IMR-90 (cell line): ENCODE data around the gene LIPE. TPM values are rescaled to one million over a fixed set of nuclear protein-coding genes. Genes with fewer than 3 reads are reported as not detected.

Experiments
- ATAC-seq: fragments of 200-7000 bp; cut with Tn5 transposase; 2 replicates; pipeline ENCODE4 v1.9.1; 2020; ENCODE audit warnings: low read depth, mild to moderate bottlenecking, moderate library complexity
- BruUV-seq: library from RNA; stranded (reverse); fragments of 400-500 nt; replicated peaks from 2 replicates; lab custom pipeline; 2021; lab: Mats Ljungman, UMichigan
- CTCF ChIA-PET: fragments of 300-600 bp; formaldehyde crosslinking; extraction: SDS; loops from one replicate; lab custom pipeline; 2021; ENCODE audit warnings: antibody characterized with exemption; lab: Yijun Ruan, JAX
- POLR2A ChIA-PET: fragments of 300-600 bp; sonication (Branson Sonifier 250); formaldehyde crosslinking; loops from one replicate; lab custom pipeline; 2022; ENCODE audit warnings: antibody characterized with exemption; ENCODE audit not compliant: unreplicated experiment; lab: Charles Lee
- DNase-seq: peaks from one replicate; pipeline ENCODE4 v3.0.0; 2013
- H2AFZ ChIP-seq: replicated peaks from 2 replicates; pipeline ENCODE3; 2013; ENCODE audit warnings: low read length, mild to moderate bottlenecking; ENCODE audit not compliant: poor library complexity
- H2AK5ac ChIP-seq: 2 replicates; pipeline ENCODE4 v1.6.1; 2013; ENCODE audit warnings: low read depth, low read length, inconsistent platforms
- H2AK9ac ChIP-seq: replicated peaks from 2 replicates; pipeline ENCODE3; 2013; ENCODE audit warnings: mild to moderate bottlenecking, low read depth, low read length, moderate library complexity; ENCODE audit not compliant: poor library complexity
- H2BK120ac ChIP-seq: 2 replicates; pipeline ENCODE4 v1.6.1; 2013; ENCODE audit warnings: low read depth, low read length, inconsistent platforms
- H2BK15ac ChIP-seq: 3 replicates; pipeline ENCODE4 v1.6.1; 2013; ENCODE audit warnings: low read depth, low read length, inconsistent platforms
- H2BK20ac ChIP-seq: 2 replicates; pipeline ENCODE4 v1.6.1; 2013; ENCODE audit warnings: low read depth, mild to moderate bottlenecking, inconsistent platforms, low read length, moderate library complexity
- H2BK5ac ChIP-seq: 2 replicates; pipeline ENCODE4 v1.6.1; 2013; ENCODE audit warnings: mild to moderate bottlenecking, low read depth, low read length, inconsistent platforms; ENCODE audit not compliant: poor library complexity, severe bottlenecking
- H3K14ac ChIP-seq: replicated peaks from 2 replicates; pipeline ENCODE4 v1.6.1; 2013; ENCODE audit warnings: low read depth, low read length, inconsistent platforms
- H3K18ac ChIP-seq: 2 replicates; pipeline ENCODE4 v1.6.1; 2013; ENCODE audit warnings: low read depth, low read length, control low read depth
- H3K23ac ChIP-seq: 2 replicates; pipeline ENCODE4 v1.6.1; 2013; ENCODE audit warnings: low read depth, low read length, inconsistent platforms
- H3K27ac ChIP-seq: 2 replicates; pipeline ENCODE4 v1.5.1; 2013; ENCODE audit warnings: mild to moderate bottlenecking, control low read depth, low read length; ENCODE audit not compliant: insufficient read depth
- H3K27me3 ChIP-seq: 2 replicates; pipeline ENCODE4 v1.6.1; 2013; ENCODE audit warnings: low read length; ENCODE audit not compliant: control insufficient read depth, insufficient read depth
- H3K36me3 ChIP-seq: 2 replicates; pipeline ENCODE4 v1.6.1; 2013; ENCODE audit warnings: low read length, mixed read lengths; ENCODE audit not compliant: control insufficient read depth, insufficient read depth
- H3K4ac ChIP-seq: 2 replicates; pipeline ENCODE4 v1.6.1; 2013; ENCODE audit warnings: low read depth, low read length, inconsistent platforms
- H3K4me1 ChIP-seq: 2 replicates; pipeline ENCODE4 v1.6.1; 2013; ENCODE audit warnings: low read length, mixed read lengths; ENCODE audit not compliant: control insufficient read depth, insufficient read depth
- H3K4me2 ChIP-seq: 2 replicates; pipeline ENCODE4 v1.6.1; 2013; ENCODE audit warnings: low read depth, mild to moderate bottlenecking, control low read depth, low read length, moderate library complexity
- H3K4me3 ChIP-seq: 2 replicates; pipeline ENCODE4 v1.5.1; 2013; ENCODE audit warnings: low read depth, mild to moderate bottlenecking, control low read depth, low read length, moderate library complexity; ENCODE audit not compliant: insufficient read depth
- H3K56ac ChIP-seq: 2 replicates; pipeline ENCODE4 v1.6.1; 2013; ENCODE audit warnings: low read length, inconsistent platforms; ENCODE audit not compliant: insufficient read depth; ENCODE audit errors: extremely low read depth
- H3K79me1 ChIP-seq, 2 experiments: 2 replicates each; pipeline ENCODE4 v1.6.1; 2013; ENCODE audit warnings: low read length in 2 of 2, inconsistent platforms in 1 of 2, low read depth in 1 of 2
- H3K9ac ChIP-seq: 2 replicates; pipeline ENCODE4 v1.6.1; 2013; ENCODE audit warnings: low read depth, low read length, control low read depth
- H3K9me1 ChIP-seq: 2 replicates; pipeline ENCODE4 v1.6.1; 2013; ENCODE audit warnings: low read length, inconsistent platforms; ENCODE audit not compliant: insufficient read depth
- H3K9me3 ChIP-seq: 2 replicates; pipeline ENCODE4 v1.6.1; 2013; ENCODE audit warnings: low read length; ENCODE audit not compliant: control insufficient read depth, insufficient read depth
- H4K20me1 ChIP-seq: 2 replicates; pipeline ENCODE4 v1.6.1; 2013; ENCODE audit warnings: low read length, inconsistent platforms; ENCODE audit not compliant: insufficient read depth
- H4K5ac ChIP-seq: 2 replicates; pipeline ENCODE4 v1.6.1; 2013; ENCODE audit warnings: mild to moderate bottlenecking, low read depth, low read length, control low read depth
- H4K8ac ChIP-seq, 2 experiments: 2 replicates each; pipeline ENCODE4 v1.6.1; 2013; ENCODE audit warnings: low read depth in 2 of 2, low read length in 2 of 2, control low read depth in 1 of 2, inconsistent platforms in 1 of 2
- H4K91ac ChIP-seq: 2 replicates; pipeline ENCODE4 v1.6.1; 2013; ENCODE audit warnings: low read depth, low read length, inconsistent platforms; ENCODE audit not compliant: insufficient read depth
- MAFK ChIP-seq: IDR thresholded peaks from 2 replicates; pipeline ENCODE4 v1.6.1; 2012; ENCODE audit warnings: low read depth, low read length, improper control_type of control experiment
- MXI1 ChIP-seq: IDR thresholded peaks from 2 replicates; pipeline ENCODE4 v1.6.1; 2012; ENCODE audit warnings: low read depth, mild to moderate bottlenecking, low read length, moderate library complexity, borderline replicate concordance
- POLR2A ChIP-seq: IDR thresholded peaks from 2 replicates; pipeline ENCODE4 v1.6.1; 2012; ENCODE audit warnings: mild to moderate bottlenecking, low read depth, low read length
- RAD21 ChIP-seq: IDR thresholded peaks from 2 replicates; pipeline ENCODE4 v1.6.1; 2012; ENCODE audit warnings: low read length, improper control_type of control experiment
- RFX5 ChIP-seq: IDR thresholded peaks from 2 replicates; pipeline ENCODE4 v1.8.0; 2012; ENCODE audit warnings: low read depth, mild to moderate bottlenecking, low read length, moderate library complexity
- WGBS, 2 experiments: methylation state at CpG; one replicate each; pipeline versions ENCODE4 v1.1.5 to v1.1.7; 2013; ENCODE audit warnings: missing lambda C conversion rate in 2 of 2; ENCODE audit not compliant: insufficient read length in 1 of 2; ENCODE audit errors: extremely low coverage in 2 of 2; 5-methylcytosine and 5-hydroxymethylcytosine counted together
- dilution Hi-C: fragments of 300-500 bp; cut with HindIII; formaldehyde crosslinking; loops from one replicate; pipeline ENCODE4 v1.14.3; 2018; ENCODE audit warnings: low sequenced_read_pairs; ENCODE audit not compliant: unreplicated experiment
- in situ Hi-C: fragments of 300-500 bp; cut with MboI; formaldehyde crosslinking; loops from 3 replicates; pipeline ENCODE4 v1.14.3; 2019; ENCODE audit warnings: low sequenced_read_pairs, inconsistent platforms, mixed read lengths
- intact Hi-C: fragments of 100-400 bp; cut with micrococcal nuclease; formaldehyde crosslinking; loops from 2 replicates; pipeline ENCODE4 v1.10.0; 2022
- polyA plus RNA-seq, 3 experiments: library from polyadenylated mRNA; depleted of rRNA; stranded (reverse); fragments of >200 nt; gene quantifications; 2 replicates each; pipeline ENCODE4 v1.2.3, GENCODE V29; 2012; ENCODE audit warnings: low replicate concordance in 1 of 3
- total RNA-seq: library from RNA; depleted of rRNA; stranded (reverse); fragments of >200 nt; gene quantifications from 2 replicates; pipeline ENCODE4 v1.2.3, GENCODE V29; 2012

LIPE gene
- total and polyA plus RNA-seq, 2 of the 4 experiments (the other 2 are of a cell fraction): 1.1 to 5.4 TPM

GRCh38 chr19:42394751-42395150 is 32.4 kb downstream of the LIPE start:
- no peak overlapping the region for H2BK15ac ChIP-seq
- H3K9me3 ChIP-seq: no peaks in the 10 kb centered on the region
- no peak overlapping the region for H2AK5ac ChIP-seq
- no peak overlapping the region for H2AK9ac ChIP-seq
- peaks cover 16% of the 10 kb centered on the region for H3K9me1 ChIP-seq
- BruUV-seq: no TSS peak
- no peak overlapping the region for H3K4ac ChIP-seq
- H4K5ac ChIP-seq: no peak overlapping the region
- dilution Hi-C loops: no loop called here
- H3K4me3 ChIP-seq: no peak overlapping the region
- no peak overlapping the region for H3K4me2 ChIP-seq
- in situ Hi-C loops: loop anchor here (10.0 kb wide), 1 partner anchor 280 kb away; no protein-coding TSS in a partner anchor
- TF ChIP-seq RFX5 (no peak), POLR2A (no peak), MAFK (no peak), MXI1 (no peak), RAD21 (no peak)
- peak; percentile 10 for DNase-seq
- H3K9ac ChIP-seq: no peak overlapping the region
- no peak overlapping the region for H3K14ac ChIP-seq
- H4K20me1 ChIP-seq: no peaks in the 10 kb centered on the region; the same call in 1 of the 2 replicates
- no peak overlapping the region for H2BK5ac ChIP-seq
- H3K56ac ChIP-seq: no peak overlapping the region
- H3K18ac ChIP-seq: no peak overlapping the region
- H2AFZ ChIP-seq: no peak overlapping the region
- H3K36me3 ChIP-seq: no peaks in the 10 kb centered on the region
- no peak for ATAC-seq
- H3K79me1 ChIP-seq: peaks cover 0 to 18% of the 10 kb centered on the region in 2 experiments; a peak in 2 of 4 replicates
- no peak overlapping the region for H2BK120ac ChIP-seq
- POLR2A ChIA-PET: no interaction called here
- no peak overlapping the region for H2BK20ac ChIP-seq
- intact Hi-C loops: no loop called here
- no peak overlapping the region for H4K91ac ChIP-seq
- H3K27ac ChIP-seq: no peak overlapping the region
- CTCF ChIA-PET: no interaction called here
- H4K8ac ChIP-seq: no peak overlapping the region
- H3K23ac ChIP-seq: peak overlapping the region; percentile 33; the same call in 1 of the 2 replicates
- peaks cover 7% of the 10 kb centered on the region; the same call in 1 of the 2 replicates for H3K4me1 ChIP-seq
- H3K27me3 ChIP-seq: peaks cover 29% of the 10 kb centered on the region
- WGBS, 2 experiments: 74% methylated on average over 4 of the region's 8 CpGs; no CpG with 5 or more reads in 1 of the 2 experiments
